HCT116 (cell line): ENCODE data around the gene SNTG2. TPM values are rescaled to one million over a fixed set of nuclear protein-coding genes. Genes with fewer than 3 reads are reported as not detected.

Source experiments
- ATAC-seq: fragments of 200-7000 bp; cut with Tn5 transposase; 2 replicates; pipeline ENCODE4 v1.9.1; 2020; ENCODE audit warnings: mild to moderate bottlenecking, moderate library complexity
- BruUV-seq: library from RNA; stranded (reverse); fragments of 400-500 nt; replicated peaks from 2 replicates; lab custom pipeline; 2021; lab: Mats Ljungman, UMichigan
- CTCF ChIA-PET: fragments of 300-600 bp; sonication (Branson Sonifier 250); formaldehyde crosslinking; loops from one replicate; lab custom pipeline; 2021; ENCODE audit warnings: antibody characterized with exemption; lab: Charles Lee
- POLR2A ChIA-PET: fragments of 300-600, 350-600 bp; sonication (Branson Sonifier 250); formaldehyde crosslinking; loops from one replicate; lab custom pipeline; 2021; ENCODE audit warnings: antibody characterized with exemption; lab: Charles Lee
- RAD21 ChIA-PET, 2 experiments: fragments of 300-600 bp; sonication (Branson Sonifier 250); formaldehyde crosslinking; loops; one replicate each; lab custom pipeline; 2023; ENCODE audit warnings: low total read pairs in 2 of 2; ENCODE audit not compliant: uncharacterized antibody in 2 of 2, unreplicated experiment in 2 of 2, low non-redundant PET in 1 of 2; lab: Charles Lee
- DNase-seq: peaks from one replicate; pipeline ENCODE4 v3.0.0-alpha.2; 2010; ENCODE audit warnings: low read depth, low spot score
- H2AFZ ChIP-seq: fragments of 200-600 bp; shearing (Covaris generic), sonication (generic); 2 replicates; pipeline ENCODE4 v1.6.1; 2017; ENCODE audit warnings: low read depth, mixed run types, mixed read lengths, antibody characterized with exemption, low read length; ENCODE audit not compliant: poor library complexity, severe bottlenecking
- H3K27ac ChIP-seq: 2 replicates; pipeline ENCODE4 v1.5.1; 2012; ENCODE audit warnings: low read depth, low read length
- H3K27me3 ChIP-seq: fragments of 200-600 bp; sonication (generic); 2 replicates; pipeline ENCODE4 v1.6.1; 2016; ENCODE audit warnings: mixed run types, low read length, mixed read lengths; ENCODE audit not compliant: insufficient read depth
- H3K36me3 ChIP-seq, 2 experiments: fragments of 200-500 bp in 1 of 2; fragments of 200-600 bp in 1 of 2; sonication (Bioruptor generic) in 1 of 2; sonication (generic) in 1 of 2; 2 replicates each; pipeline versions ENCODE4 v1.5.1 to v1.6.1; 2014 to 2016; ENCODE audit warnings: low read length in 2 of 2, inconsistent platforms in 1 of 2, mixed read lengths in 1 of 2, mixed run types in 1 of 2; ENCODE audit not compliant: insufficient read depth in 2 of 2, control insufficient read depth in 1 of 2
- H3K4me1 ChIP-seq, 2 experiments: fragments of 200-600 bp in 1 of 2; sonication (generic) in 1 of 2; 2 replicates each; pipeline versions ENCODE4 v1.5.1 to v1.6.1; 2012 to 2017; ENCODE audit warnings: low read length in 2 of 2, inconsistent platforms in 1 of 2, mild to moderate bottlenecking in 1 of 2, mixed read lengths in 1 of 2, mixed run types in 1 of 2, moderate library complexity in 1 of 2; ENCODE audit not compliant: insufficient read depth in 2 of 2, control insufficient read depth in 1 of 2
- H3K4me2 ChIP-seq: fragments of 200-600 bp; sonication (generic); 2 replicates; pipeline ENCODE4 v1.6.1; 2017; ENCODE audit warnings: mixed run types, low read length, mixed read lengths
- H3K4me3 ChIP-seq, 2 experiments: fragments of 200-600 bp in 1 of 2; sonication (generic) in 1 of 2; replicated peaks in 1 of 2; 2 replicates each; pipeline ENCODE4 v1.5.1; 2011 to 2016; ENCODE audit warnings: low read length in 2 of 2, control low read depth in 1 of 2, low read depth in 1 of 2, mild to moderate bottlenecking in 1 of 2, mixed read lengths in 1 of 2, mixed run types in 1 of 2
- H3K79me2 ChIP-seq: fragments of 200-600 bp; sonication (generic); 2 replicates; pipeline ENCODE4 v1.6.1; 2017; ENCODE audit warnings: mild to moderate bottlenecking, mixed run types, low read length, moderate library complexity, mixed read lengths; ENCODE audit not compliant: insufficient read depth
- H3K9ac ChIP-seq: fragments of 200-600 bp; sonication (generic); 2 replicates; pipeline ENCODE4 v1.6.1; 2016; ENCODE audit warnings: low read length, mixed read lengths
- H3K9me2 ChIP-seq: fragments of 200-600 bp; sonication (generic), shearing (Covaris generic); 2 replicates; pipeline ENCODE4 v1.6.1; 2017; ENCODE audit warnings: mixed run types, mild to moderate bottlenecking, moderate library complexity; ENCODE audit not compliant: insufficient read depth
- H3K9me3 ChIP-seq, 2 experiments: fragments of 200-500 bp in 1 of 2; fragments of 200-600 bp in 1 of 2; sonication (Bioruptor generic) in 1 of 2; sonication (generic) in 1 of 2; 2 replicates each; pipeline ENCODE4 v1.6.1; 2014 to 2017; ENCODE audit warnings: low read length in 2 of 2, mixed read lengths in 2 of 2, inconsistent platforms in 1 of 2, low read depth in 1 of 2, mild to moderate bottlenecking in 1 of 2, mixed run types in 1 of 2, moderate library complexity in 1 of 2; ENCODE audit not compliant: control insufficient read depth in 1 of 2, insufficient read depth in 1 of 2
- H4K20me1 ChIP-seq: fragments of 200-600 bp; sonication (generic), shearing (Covaris generic); 2 replicates; pipeline ENCODE4 v1.6.1; 2017; ENCODE audit warnings: mixed run types, mild to moderate bottlenecking, moderate library complexity; ENCODE audit not compliant: insufficient read depth
- CBX3 ChIP-seq: IDR thresholded peaks from 2 replicates; pipeline ENCODE4 v1.6.1; 2012; ENCODE audit warnings: low read depth
- EZH2 ChIP-seq: fragments of 200-600 bp; sonication (generic); IDR thresholded peaks from 2 replicates; pipeline ENCODE4 v1.6.1; 2017; ENCODE audit warnings: antibody characterized with exemption, mixed run types
- JUND ChIP-seq: IDR thresholded peaks from 2 replicates; pipeline ENCODE4 v1.6.1; 2012
- POLR2A ChIP-seq: IDR thresholded peaks from 2 replicates; pipeline ENCODE4 v1.7.0; 2011; ENCODE audit warnings: borderline replicate concordance; ENCODE audit not compliant: insufficient read depth, insufficient read length; ENCODE audit errors: extremely low read depth
- REST ChIP-seq: IDR thresholded peaks from 2 replicates; pipeline ENCODE4 v1.6.1; 2012; ENCODE audit warnings: low read depth
- ZNF274 ChIP-seq: fragments of 200-500 bp; sonication (Bioruptor generic); IDR thresholded peaks from 2 replicates; pipeline ENCODE4 v1.6.1; 2014; ENCODE audit warnings: mild to moderate bottlenecking, low read depth, low read length, inconsistent platforms
- intact Hi-C: fragments of 100-400 bp; cut with micrococcal nuclease; formaldehyde crosslinking; loops from 2 replicates; pipeline ENCODE4 v1.10.0; 2022
- total RNA-seq: library from RNA; stranded (reverse); gene quantifications from one replicate; pipeline ENCODE4 v1.2.1, GENCODE V29; 2021; ENCODE audit not compliant: unreplicated experiment

Gene SNTG2
- total RNA-seq, 1 experiment from 2014 or later: not detected

DNA sequence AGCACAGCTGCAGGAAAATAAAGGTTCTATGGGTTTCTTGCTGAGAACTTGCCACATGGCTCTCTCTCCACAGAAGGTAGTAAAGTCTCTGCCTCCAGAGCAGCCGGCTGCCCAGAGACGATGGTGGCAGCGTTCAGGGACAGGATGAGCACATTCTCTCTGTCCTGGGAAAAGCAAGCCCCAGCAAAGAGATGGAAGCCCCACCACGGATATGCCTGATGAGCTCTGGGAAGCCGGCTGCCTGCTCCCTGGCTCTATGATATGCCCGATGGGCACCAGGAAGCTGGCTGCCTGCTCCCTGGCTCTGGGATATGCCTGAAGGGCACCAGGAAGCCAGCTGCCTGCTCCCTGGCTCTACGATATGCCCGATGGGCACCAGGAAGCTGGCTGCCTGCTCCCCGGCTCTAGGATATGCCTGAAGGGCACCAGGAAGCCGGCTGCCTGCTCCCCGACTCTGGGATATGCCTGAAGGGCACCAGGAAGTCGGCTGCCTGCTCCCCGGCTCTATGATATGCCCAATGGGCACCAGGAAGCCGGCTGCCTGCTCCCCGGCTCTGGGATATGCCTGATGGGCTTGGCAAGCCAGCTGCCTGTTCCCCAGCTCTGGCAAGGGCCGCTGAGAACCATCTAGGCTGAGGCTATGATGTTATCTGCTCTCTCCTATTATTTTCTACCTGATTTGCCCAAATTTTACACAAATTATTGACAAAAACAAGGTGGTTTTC lies 21.5 kb upstream of the SNTG2 start:
- no TSS peak for BruUV-seq
- Histone ChIP-seq H2AFZ (no peak overlapping the region), H3K27me3 (peaks cover 20% of the 10 kb centered on the region), H3K4me1 (no peaks in the 10 kb centered on the region), H3K79me2 (no peaks in the 10 kb centered on the region), H3K9me2 (no peaks in the 10 kb centered on the region), H3K4me2 (no peak overlapping the region), H3K36me3 (no peaks in the 10 kb centered on the region), H3K9me3 (no peaks in the 10 kb centered on the region), H4K20me1 (no peaks in the 10 kb centered on the region), H3K27ac (no peak overlapping the region), H3K9ac (no peak overlapping the region), H3K4me3 (no peak overlapping the region)
- ChIA-PET CTCF (no interaction called here), RAD21 (no interaction called here), POLR2A (no interaction called here)
- TF ChIP-seq POLR2A (no peak), JUND (no peak), ZNF274 (no peak), CBX3 (no peak)
- DNase-seq (no peak), ATAC-seq (no peak)
- intact Hi-C loops: no loop called here

DNA sequence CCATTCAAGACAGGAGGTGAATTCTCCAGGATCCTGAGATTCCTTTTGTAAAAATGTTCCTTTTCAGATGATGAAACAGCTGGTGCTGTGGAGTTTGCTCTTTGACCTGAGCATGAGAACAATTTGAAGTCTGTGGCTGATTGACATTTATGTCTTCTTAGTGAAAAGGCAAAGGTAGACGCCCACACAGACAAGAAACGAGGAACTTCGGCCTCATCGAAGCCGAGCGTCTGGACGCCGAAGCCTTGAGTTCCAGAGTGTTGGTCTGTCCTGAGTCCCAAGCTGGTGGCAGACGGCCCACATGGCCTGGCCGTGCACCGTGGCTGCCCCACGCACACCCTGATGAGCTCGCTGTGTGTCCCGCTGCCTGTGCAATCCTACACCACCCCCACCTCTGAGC lies 20.7 kb upstream of the SNTG2 start:
- no peaks in the 10 kb centered on the region for H3K36me3 ChIP-seq
- ChIA-PET POLR2A (no interaction called here), CTCF (no interaction called here), RAD21 (no interaction called here)
- no peak overlapping the region for H3K27ac ChIP-seq
- H4K20me1 ChIP-seq: no peaks in the 10 kb centered on the region
- H3K27me3 ChIP-seq: peaks cover 13% of the 10 kb centered on the region
- no peaks in the 10 kb centered on the region for H3K9me2 ChIP-seq
- TF ChIP-seq EZH2 (no peak), REST (no peak)
- no peak overlapping the region for H3K9ac ChIP-seq
- no peaks in the 10 kb centered on the region for H3K79me2 ChIP-seq
- no peak for DNase-seq
- no peaks in the 10 kb centered on the region for H3K4me1 ChIP-seq
- no peaks in the 10 kb centered on the region for H3K9me3 ChIP-seq
- intact Hi-C loops: no loop called here
- H3K4me2 ChIP-seq: no peak overlapping the region
- no peak overlapping the region for H2AFZ ChIP-seq
- no peak for ATAC-seq
- H3K4me3 ChIP-seq: no peak overlapping the region
- no TSS peak for BruUV-seq
